WTC11 (cell line): ENCODE data around the gene ADGRL3. TPM values are rescaled to one million over a fixed set of nuclear protein-coding genes. Genes with fewer than 3 reads are reported as not detected.
A peak's percentile ranks its signal among the peaks of the same experiment; 100 is the strongest.

Experiments
- ATAC-seq: fragments of 200-7000 bp; cut with Tn5 transposase; 2 replicates; pipeline ENCODE4 v1.10.0; 2021; ENCODE audit warnings: mild to moderate bottlenecking, moderate library complexity
- CTCF ChIA-PET: fragments of 300-600 bp; sonication (Branson Sonifier 250); formaldehyde crosslinking; loops from one replicate; lab custom pipeline; 2021; ENCODE audit warnings: antibody characterized with exemption; lab: Charles Lee
- POLR2A ChIA-PET: fragments of 350-600 bp; sonication (Branson Sonifier 250); formaldehyde crosslinking; loops from one replicate; lab custom pipeline; 2021; ENCODE audit warnings: antibody characterized with exemption; lab: Charles Lee
- DNase-seq: peaks from one replicate; pipeline ENCODE4 v3.0.0; 2021; ENCODE audit warnings: low spot score
- H3K27ac Mint-ChIP-seq: 2 replicates; pipeline ENCODE4 v1.8.0; 2021; ENCODE audit warnings: mixed read lengths
- H3K27me3 Mint-ChIP-seq: 2 replicates; pipeline ENCODE4 v1.8.0; 2021; ENCODE audit warnings: low read depth, mild to moderate bottlenecking, moderate library complexity, mixed read lengths
- H3K36me3 Mint-ChIP-seq: 2 replicates; pipeline ENCODE4 v1.8.0; 2021; ENCODE audit warnings: mixed read lengths
- H3K4me1 Mint-ChIP-seq: 2 replicates; pipeline ENCODE4 v1.8.0; 2022; ENCODE audit warnings: mixed read lengths
- H3K4me3 Mint-ChIP-seq: 2 replicates; pipeline ENCODE4 v1.8.0; 2021; ENCODE audit warnings: mild to moderate bottlenecking, moderate library complexity, mixed read lengths
- H3K9me3 Mint-ChIP-seq: 2 replicates; pipeline ENCODE4 v1.8.0; 2021; ENCODE audit warnings: mixed read lengths
- EMX1 ChIP-seq: fragments of 250-450 bp; sonication (Bioruptor Pico); IDR thresholded peaks from 2 replicates; pipeline ENCODE4 v1.8.0; 2021; ENCODE audit warnings: mild to moderate bottlenecking
- FOXJ3 ChIP-seq: sonication (generic); formaldehyde crosslinking; IDR thresholded peaks from 2 replicates; pipeline ENCODE4 v1.9.0; 2021; ENCODE audit warnings: missing genetic modification reagents, mild to moderate bottlenecking, borderline replicate concordance
- FOXK1 ChIP-seq: sonication (generic); formaldehyde crosslinking; IDR thresholded peaks from 2 replicates; pipeline ENCODE4 v1.8.0; 2022; ENCODE audit warnings: mild to moderate bottlenecking, moderate library complexity, missing genetic modification reagents
- GABPB1 ChIP-seq: sonication (generic); formaldehyde crosslinking; IDR thresholded peaks from 2 replicates; pipeline ENCODE4 v1.8.1; 2023; ENCODE audit warnings: mild to moderate bottlenecking, missing genetic modification reagents
- GRHL2 ChIP-seq: fragments of 250-450 bp; sonication (Bioruptor Pico); IDR thresholded peaks from 2 replicates; pipeline ENCODE4 v1.8.0; 2022; ENCODE audit warnings: mild to moderate bottlenecking, moderate library complexity; ENCODE audit not compliant: insufficient replicate concordance, severe bottlenecking
- MYBL2 ChIP-seq: sonication (generic); formaldehyde crosslinking; IDR thresholded peaks from 2 replicates; pipeline ENCODE4 v1.8.1; 2023; ENCODE audit warnings: mild to moderate bottlenecking, moderate library complexity, missing genetic modification reagents
- NR1H2 ChIP-seq: sonication (generic); formaldehyde crosslinking; IDR thresholded peaks from 2 replicates; pipeline ENCODE4 v1.9.0; 2021; ENCODE audit warnings: mild to moderate bottlenecking, moderate library complexity, missing genetic modification reagents
- RORB ChIP-seq: fragments of 250-450 bp; sonication (Bioruptor Pico); IDR thresholded peaks from 2 replicates; pipeline ENCODE4 v1.9.0; 2021; ENCODE audit warnings: mild to moderate bottlenecking
- SOX15 ChIP-seq: fragments of 250-450 bp; sonication (Bioruptor Pico); IDR thresholded peaks from 2 replicates; pipeline ENCODE4 v1.9.0; 2021; ENCODE audit warnings: mild to moderate bottlenecking
- TP53 ChIP-seq: sonication (generic); formaldehyde crosslinking; IDR thresholded peaks from 2 replicates; pipeline ENCODE4 v1.8.1; 2023; ENCODE audit warnings: mild to moderate bottlenecking, missing genetic modification reagents
- ZNF219 ChIP-seq: sonication (generic); formaldehyde crosslinking; IDR thresholded peaks from 2 replicates; pipeline ENCODE4 v1.8.0; 2023; ENCODE audit warnings: missing genetic modification reagents, mild to moderate bottlenecking, borderline replicate concordance
- ZNF263 ChIP-seq: sonication (generic); formaldehyde crosslinking; IDR thresholded peaks from 2 replicates; pipeline ENCODE4 v1.8.1; 2022; ENCODE audit warnings: low read depth, mild to moderate bottlenecking, moderate library complexity, missing genetic modification reagents
- ZNF416 ChIP-seq: fragments of 250-450 bp; sonication (Bioruptor Pico); IDR thresholded peaks from 2 replicates; pipeline ENCODE4 v1.9.0; 2021; ENCODE audit warnings: mild to moderate bottlenecking, inconsistent platforms
- total RNA-seq: library from RNA; stranded (reverse); gene quantifications from 3 replicates; pipeline ENCODE4 v1.2.3, GENCODE V29; 2021
- TF ChIP-seq, protein P1 (sequence below): sonication (generic); formaldehyde crosslinking; IDR thresholded peaks from 2 replicates; pipeline ENCODE4 v1.8.1; 2023; ENCODE audit warnings: mild to moderate bottlenecking, missing genetic modification reagents
- TF ChIP-seq, protein P2 (sequence below): fragments of 250-450 bp; sonication (Bioruptor Pico); IDR thresholded peaks from 2 replicates; pipeline ENCODE4 v1.9.0; 2021; ENCODE audit warnings: mild to moderate bottlenecking
- TF ChIP-seq, protein P3 (sequence below): sonication (generic); formaldehyde crosslinking; IDR thresholded peaks from 2 replicates; pipeline ENCODE4 v1.8.0; 2022; ENCODE audit warnings: missing genetic modification reagents
- TF ChIP-seq, protein P4 (sequence below): sonication (generic); formaldehyde crosslinking; IDR thresholded peaks from 2 replicates; pipeline ENCODE4 v1.8.1; 2023; ENCODE audit warnings: mild to moderate bottlenecking, moderate library complexity, missing genetic modification reagents
- TF ChIP-seq, protein P5 (sequence below): sonication (generic); formaldehyde crosslinking; IDR thresholded peaks from 2 replicates; pipeline ENCODE4 v1.8.1; 2023; ENCODE audit warnings: mild to moderate bottlenecking, missing genetic modification reagents

ADGRL3 gene
- total RNA-seq, 1 experiment from 2014 or later: 8.7 TPM

DNA sequence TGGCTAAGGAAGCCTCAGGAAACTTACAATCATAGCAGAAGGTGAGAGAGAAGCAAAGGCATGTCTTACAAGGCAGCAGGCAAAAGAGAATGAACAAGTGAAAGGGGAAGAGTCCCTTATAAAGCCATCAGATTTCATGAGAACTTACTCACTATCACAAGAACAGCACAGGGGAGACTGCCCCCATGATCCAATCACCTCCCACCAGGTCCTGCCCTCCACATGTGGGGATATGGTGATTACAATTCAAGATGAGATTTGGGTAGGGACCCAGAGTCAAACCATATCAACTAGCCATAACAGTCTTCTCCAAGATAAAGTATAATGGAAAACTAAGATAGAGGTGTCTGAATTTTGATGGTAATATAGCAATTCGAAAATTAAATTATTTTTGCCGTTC, 534.3 kb downstream of the ADGRL3 start:
- peaks cover 15% of the 10 kb centered on the region for H3K9me3 Mint-ChIP-seq
- no peaks in the 10 kb centered on the region for H3K27me3 Mint-ChIP-seq
- no peak overlapping the region for H3K4me3 Mint-ChIP-seq
- CTCF ChIA-PET: no interaction called here
- POLR2A ChIA-PET: no interaction called here
- H3K36me3 Mint-ChIP-seq: peaks cover 54% of the 10 kb centered on the region
- no peak overlapping the region for H3K27ac Mint-ChIP-seq
- DNase-seq: no peak
- 0 out of 2 replicates have a peak, but pooled peaks have one; percentile 6 for TF ChIP-seq ZNF416
- TF ChIP-seq, protein P1, sequence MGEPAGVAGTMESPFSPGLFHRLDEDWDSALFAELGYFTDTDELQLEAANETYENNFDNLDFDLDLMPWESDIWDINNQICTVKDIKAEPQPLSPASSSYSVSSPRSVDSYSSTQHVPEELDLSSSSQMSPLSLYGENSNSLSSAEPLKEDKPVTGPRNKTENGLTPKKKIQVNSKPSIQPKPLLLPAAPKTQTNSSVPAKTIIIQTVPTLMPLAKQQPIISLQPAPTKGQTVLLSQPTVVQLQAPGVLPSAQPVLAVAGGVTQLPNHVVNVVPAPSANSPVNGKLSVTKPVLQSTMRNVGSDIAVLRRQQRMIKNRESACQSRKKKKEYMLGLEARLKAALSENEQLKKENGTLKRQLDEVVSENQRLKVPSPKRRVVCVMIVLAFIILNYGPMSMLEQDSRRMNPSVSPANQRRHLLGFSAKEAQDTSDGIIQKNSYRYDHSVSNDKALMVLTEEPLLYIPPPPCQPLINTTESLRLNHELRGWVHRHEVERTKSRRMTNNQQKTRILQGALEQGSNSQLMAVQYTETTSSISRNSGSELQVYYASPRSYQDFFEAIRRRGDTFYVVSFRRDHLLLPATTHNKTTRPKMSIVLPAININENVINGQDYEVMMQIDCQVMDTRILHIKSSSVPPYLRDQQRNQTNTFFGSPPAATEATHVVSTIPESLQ (CRISPR knock-in tag): no peak
- TF ChIP-seq GRHL2 (CRISPR knock-in tag): no peak
- peak; percentile 63; the same call in 1 of the 2 replicates for TF ChIP-seq EMX1 (CRISPR knock-in tag)
- TF ChIP-seq, protein P2, sequence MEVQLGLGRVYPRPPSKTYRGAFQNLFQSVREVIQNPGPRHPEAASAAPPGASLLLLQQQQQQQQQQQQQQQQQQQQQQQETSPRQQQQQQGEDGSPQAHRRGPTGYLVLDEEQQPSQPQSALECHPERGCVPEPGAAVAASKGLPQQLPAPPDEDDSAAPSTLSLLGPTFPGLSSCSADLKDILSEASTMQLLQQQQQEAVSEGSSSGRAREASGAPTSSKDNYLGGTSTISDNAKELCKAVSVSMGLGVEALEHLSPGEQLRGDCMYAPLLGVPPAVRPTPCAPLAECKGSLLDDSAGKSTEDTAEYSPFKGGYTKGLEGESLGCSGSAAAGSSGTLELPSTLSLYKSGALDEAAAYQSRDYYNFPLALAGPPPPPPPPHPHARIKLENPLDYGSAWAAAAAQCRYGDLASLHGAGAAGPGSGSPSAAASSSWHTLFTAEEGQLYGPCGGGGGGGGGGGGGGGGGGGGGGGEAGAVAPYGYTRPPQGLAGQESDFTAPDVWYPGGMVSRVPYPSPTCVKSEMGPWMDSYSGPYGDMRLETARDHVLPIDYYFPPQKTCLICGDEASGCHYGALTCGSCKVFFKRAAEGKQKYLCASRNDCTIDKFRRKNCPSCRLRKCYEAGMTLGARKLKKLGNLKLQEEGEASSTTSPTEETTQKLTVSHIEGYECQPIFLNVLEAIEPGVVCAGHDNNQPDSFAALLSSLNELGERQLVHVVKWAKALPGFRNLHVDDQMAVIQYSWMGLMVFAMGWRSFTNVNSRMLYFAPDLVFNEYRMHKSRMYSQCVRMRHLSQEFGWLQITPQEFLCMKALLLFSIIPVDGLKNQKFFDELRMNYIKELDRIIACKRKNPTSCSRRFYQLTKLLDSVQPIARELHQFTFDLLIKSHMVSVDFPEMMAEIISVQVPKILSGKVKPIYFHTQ (CRISPR knock-in tag): peak; percentile 82; the same call in 1 of the 2 replicates
- ATAC-seq: no peak
- no peaks in the 10 kb centered on the region for H3K4me1 Mint-ChIP-seq

DNA sequence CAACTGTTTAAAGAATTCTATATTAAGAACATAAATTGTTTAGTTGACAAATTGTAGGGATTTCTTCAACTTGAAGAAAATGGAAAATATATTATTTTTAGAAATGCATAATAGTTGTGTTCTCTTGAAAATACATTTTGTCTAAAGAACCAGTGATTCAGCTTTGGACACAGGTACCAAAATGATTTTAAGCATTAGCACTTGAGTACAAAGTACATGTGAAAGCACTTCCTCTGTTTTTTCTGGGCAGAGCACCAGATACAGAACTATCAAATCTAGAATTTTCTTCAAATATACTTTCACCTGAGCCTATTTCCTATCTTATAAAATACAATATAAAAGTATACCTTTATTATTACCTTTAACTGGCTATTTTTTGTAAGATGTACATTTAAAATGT, 539.8 kb downstream of the ADGRL3 start:
- no peak for TF ChIP-seq MYBL2 (CRISPR knock-in tag)
- TF ChIP-seq, protein P3, sequence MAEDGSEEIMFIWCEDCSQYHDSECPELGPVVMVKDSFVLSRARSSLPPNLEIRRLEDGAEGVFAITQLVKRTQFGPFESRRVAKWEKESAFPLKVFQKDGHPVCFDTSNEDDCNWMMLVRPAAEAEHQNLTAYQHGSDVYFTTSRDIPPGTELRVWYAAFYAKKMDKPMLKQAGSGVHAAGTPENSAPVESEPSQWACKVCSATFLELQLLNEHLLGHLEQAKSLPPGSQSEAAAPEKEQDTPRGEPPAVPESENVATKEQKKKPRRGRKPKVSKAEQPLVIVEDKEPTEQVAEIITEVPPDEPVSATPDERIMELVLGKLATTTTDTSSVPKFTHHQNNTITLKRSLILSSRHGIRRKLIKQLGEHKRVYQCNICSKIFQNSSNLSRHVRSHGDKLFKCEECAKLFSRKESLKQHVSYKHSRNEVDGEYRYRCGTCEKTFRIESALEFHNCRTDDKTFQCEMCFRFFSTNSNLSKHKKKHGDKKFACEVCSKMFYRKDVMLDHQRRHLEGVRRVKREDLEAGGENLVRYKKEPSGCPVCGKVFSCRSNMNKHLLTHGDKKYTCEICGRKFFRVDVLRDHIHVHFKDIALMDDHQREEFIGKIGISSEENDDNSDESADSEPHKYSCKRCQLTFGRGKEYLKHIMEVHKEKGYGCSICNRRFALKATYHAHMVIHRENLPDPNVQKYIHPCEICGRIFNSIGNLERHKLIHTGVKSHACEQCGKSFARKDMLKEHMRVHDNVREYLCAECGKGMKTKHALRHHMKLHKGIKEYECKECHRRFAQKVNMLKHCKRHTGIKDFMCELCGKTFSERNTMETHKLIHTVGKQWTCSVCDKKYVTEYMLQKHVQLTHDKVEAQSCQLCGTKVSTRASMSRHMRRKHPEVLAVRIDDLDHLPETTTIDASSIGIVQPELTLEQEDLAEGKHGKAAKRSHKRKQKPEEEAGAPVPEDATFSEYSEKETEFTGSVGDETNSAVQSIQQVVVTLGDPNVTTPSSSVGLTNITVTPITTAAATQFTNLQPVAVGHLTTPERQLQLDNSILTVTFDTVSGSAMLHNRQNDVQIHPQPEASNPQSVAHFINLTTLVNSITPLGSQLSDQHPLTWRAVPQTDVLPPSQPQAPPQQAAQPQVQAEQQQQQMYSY: no peak
- no peak for TF ChIP-seq SOX15 (CRISPR knock-in tag)
- TF ChIP-seq NR1H2: no peak
- no peak for TF ChIP-seq TP53 (CRISPR knock-in tag)
- TF ChIP-seq, protein P4, sequence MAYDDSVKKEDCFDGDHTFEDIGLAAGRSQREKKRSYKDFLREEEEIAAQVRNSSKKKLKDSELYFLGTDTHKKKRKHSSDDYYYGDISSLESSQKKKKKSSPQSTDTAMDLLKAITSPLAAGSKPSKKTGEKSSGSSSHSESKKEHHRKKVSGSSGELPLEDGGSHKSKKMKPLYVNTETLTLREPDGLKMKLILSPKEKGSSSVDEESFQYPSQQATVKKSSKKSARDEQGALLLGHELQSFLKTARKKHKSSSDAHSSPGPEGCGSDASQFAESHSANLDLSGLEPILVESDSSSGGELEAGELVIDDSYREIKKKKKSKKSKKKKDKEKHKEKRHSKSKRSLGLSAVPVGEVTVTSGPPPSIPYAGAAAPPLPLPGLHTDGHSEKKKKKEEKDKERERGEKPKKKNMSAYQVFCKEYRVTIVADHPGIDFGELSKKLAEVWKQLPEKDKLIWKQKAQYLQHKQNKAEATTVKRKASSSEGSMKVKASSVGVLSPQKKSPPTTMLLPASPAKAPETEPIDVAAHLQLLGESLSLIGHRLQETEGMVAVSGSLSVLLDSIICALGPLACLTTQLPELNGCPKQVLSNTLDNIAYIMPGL (CRISPR knock-in tag): no peak
- TF ChIP-seq, protein P5, sequence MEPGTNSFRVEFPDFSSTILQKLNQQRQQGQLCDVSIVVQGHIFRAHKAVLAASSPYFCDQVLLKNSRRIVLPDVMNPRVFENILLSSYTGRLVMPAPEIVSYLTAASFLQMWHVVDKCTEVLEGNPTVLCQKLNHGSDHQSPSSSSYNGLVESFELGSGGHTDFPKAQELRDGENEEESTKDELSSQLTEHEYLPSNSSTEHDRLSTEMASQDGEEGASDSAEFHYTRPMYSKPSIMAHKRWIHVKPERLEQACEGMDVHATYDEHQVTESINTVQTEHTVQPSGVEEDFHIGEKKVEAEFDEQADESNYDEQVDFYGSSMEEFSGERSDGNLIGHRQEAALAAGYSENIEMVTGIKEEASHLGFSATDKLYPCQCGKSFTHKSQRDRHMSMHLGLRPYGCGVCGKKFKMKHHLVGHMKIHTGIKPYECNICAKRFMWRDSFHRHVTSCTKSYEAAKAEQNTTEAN (CRISPR knock-in tag): no peak
- TF ChIP-seq RORB (CRISPR knock-in tag): no peak
- no peak for TF ChIP-seq ZNF263 (CRISPR knock-in tag)
- no peak for TF ChIP-seq ZNF219 (CRISPR knock-in tag)
- TF ChIP-seq FOXK1: no peak
- TF ChIP-seq FOXJ3: no peak
- TF ChIP-seq GABPB1 (CRISPR knock-in tag): no peak
- POLR2A ChIA-PET: no interaction called here
- Mint-ChIP-seq H3K27ac (no peak overlapping the region), H3K9me3 (peaks cover 27% of the 10 kb centered on the region), H3K4me1 (peaks cover 19% of the 10 kb centered on the region), H3K27me3 (peaks cover 2% of the 10 kb centered on the region; the same call in 1 of the 2 replicates), H3K36me3 (peaks cover 83% of the 10 kb centered on the region), H3K4me3 (no peak overlapping the region)
- ATAC-seq (no peak), DNase-seq (no peak)
- CTCF ChIA-PET: no interaction called here
